BJ (cell line): Measurements from ENCODE around the gene THAP11. TPM values are rescaled to one million over a fixed set of nuclear protein-coding genes. Genes with fewer than 3 reads are reported as not detected.

ENCODE experiments used
- CTCF ChIA-PET: fragments of 350-600 bp; formaldehyde crosslinking; extraction: SDS; loops from one replicate; lab custom pipeline; 2021; ENCODE audit warnings: antibody characterized with exemption, inconsistent platforms; lab: Yijun Ruan, JAX
- POLR2A ChIA-PET: fragments of 300-600 bp; sonication (Branson Sonifier 250); formaldehyde crosslinking; extraction: SDS; loops from one replicate; lab custom pipeline; 2021; ENCODE audit warnings: antibody characterized with exemption; lab: Charles Lee
- DNase-seq: peaks from one replicate; pipeline ENCODE4 v3.0.0-alpha.2; 2011; ENCODE audit warnings: low read depth
- H3K27me3 ChIP-seq: 2 replicates; pipeline ENCODE4 v1.6.0; 2011; ENCODE audit warnings: low read length; ENCODE audit not compliant: control insufficient read depth, insufficient read depth
- H3K36me3 ChIP-seq: 2 replicates; pipeline ENCODE4 v1.5.1; 2011; ENCODE audit warnings: low read length; ENCODE audit not compliant: control insufficient read depth, insufficient read depth
- H3K4me3 ChIP-seq: 2 replicates; pipeline ENCODE4 v1.5.1; 2011; ENCODE audit warnings: low read depth, mild to moderate bottlenecking, control low read depth, low read length
- polyA plus RNA-seq: library from polyadenylated mRNA; depleted of rRNA; stranded (reverse); fragments of >200 nt; gene quantifications from 2 replicates; pipeline ENCODE4 v1.2.3, GENCODE V29; 2011
- TF ChIP-seq, protein P1 (sequence below): IDR thresholded peaks from 2 replicates; pipeline ENCODE4 v1.5.1; 2011; ENCODE audit warnings: low read depth, mild to moderate bottlenecking, control low read depth, inconsistent platforms, low read length, moderate library complexity; ENCODE audit not compliant: insufficient read depth

Gene THAP11
- polyA plus RNA-seq, 1 experiment: 25.8 TPM

DNA sequence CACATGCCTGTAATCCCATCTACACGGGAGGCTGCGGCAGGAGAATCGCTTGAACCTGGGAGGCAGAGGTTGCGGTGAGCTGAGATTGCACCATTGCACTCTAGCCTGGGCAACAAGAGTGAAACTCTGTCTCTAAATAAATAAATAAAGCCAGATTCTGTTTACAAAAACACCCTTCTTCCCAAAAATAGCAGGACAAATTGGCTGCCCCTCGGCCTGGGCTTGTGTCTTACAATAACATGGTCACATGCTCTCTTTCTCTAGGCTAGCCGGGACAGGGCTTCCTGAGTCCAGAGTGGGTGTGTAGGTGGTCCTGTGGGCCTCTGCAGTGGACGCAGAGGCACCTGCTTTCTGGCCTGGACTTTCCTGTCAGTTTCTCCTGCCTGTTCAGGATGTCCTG lies 27.5 kb downstream of the THAP11 start:
- TF ChIP-seq, protein P1, sequence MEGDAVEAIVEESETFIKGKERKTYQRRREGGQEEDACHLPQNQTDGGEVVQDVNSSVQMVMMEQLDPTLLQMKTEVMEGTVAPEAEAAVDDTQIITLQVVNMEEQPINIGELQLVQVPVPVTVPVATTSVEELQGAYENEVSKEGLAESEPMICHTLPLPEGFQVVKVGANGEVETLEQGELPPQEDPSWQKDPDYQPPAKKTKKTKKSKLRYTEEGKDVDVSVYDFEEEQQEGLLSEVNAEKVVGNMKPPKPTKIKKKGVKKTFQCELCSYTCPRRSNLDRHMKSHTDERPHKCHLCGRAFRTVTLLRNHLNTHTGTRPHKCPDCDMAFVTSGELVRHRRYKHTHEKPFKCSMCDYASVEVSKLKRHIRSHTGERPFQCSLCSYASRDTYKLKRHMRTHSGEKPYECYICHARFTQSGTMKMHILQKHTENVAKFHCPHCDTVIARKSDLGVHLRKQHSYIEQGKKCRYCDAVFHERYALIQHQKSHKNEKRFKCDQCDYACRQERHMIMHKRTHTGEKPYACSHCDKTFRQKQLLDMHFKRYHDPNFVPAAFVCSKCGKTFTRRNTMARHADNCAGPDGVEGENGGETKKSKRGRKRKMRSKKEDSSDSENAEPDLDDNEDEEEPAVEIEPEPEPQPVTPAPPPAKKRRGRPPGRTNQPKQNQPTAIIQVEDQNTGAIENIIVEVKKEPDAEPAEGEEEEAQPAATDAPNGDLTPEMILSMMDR: no peak
- Histone ChIP-seq H3K4me3 (no peak overlapping the region), H3K27me3 (no peaks in the 10 kb centered on the region), H3K36me3 (peaks cover 21% of the 10 kb centered on the region)
- no peak for DNase-seq
- CTCF ChIA-PET: interaction anchor here (1.0 to 3.5 kb wide), 4 partner anchors 8 to 348 kb away, joined by 3 to 16 read pairs (median 6); partner anchors contain the start of gene NRN1L
- POLR2A ChIA-PET: no interaction called here

DNA sequence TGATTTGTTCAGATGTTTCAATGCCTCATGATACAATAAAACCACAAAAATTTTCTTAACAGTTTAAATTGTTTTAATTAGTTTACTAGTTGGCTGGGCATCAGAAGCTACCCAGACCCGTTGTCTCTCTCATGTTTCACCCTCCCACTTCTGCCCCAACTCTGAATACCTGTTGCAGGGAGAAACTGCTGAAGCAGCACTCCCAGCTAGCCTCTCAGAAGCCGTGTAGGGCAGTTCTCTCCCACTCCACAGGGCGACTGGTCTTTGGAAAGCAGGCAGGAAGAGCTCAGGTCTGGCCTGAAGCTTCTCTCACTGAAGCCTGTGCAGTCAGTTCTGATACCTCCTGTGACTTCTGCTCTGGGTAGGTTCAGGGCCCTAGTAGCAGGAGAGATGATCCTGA lies 29.1 kb downstream of the THAP11 start:
- peaks cover 20% of the 10 kb centered on the region for H3K36me3 ChIP-seq

DNA sequence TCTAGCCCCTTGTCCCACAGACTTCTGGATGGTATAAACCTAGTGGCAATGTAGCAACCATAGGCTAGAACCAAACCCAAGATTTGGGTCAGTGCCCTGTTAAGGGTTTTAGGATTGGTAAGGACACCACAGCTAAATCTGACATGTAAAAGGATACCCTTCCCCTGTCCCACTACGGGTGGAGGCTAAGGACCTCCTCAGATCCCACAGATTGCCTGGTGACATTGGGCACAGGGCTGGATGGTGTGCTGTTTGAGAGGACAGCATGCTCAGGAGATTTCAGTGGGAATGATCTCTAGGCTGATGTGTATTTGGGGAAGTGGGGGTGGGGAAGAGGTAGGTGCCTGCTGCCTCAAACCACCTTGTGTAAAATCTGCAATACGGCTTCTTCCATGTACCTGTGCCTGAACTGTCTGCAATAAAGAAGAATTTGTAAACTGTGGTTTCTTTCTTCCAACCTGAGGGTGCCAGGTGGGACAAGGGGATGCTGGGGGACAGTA lies 30.1 kb downstream of the THAP11 start:
- H3K4me3 ChIP-seq: no peak overlapping the region
- DNase-seq: no peak
- ChIA-PET POLR2A (no interaction called here), CTCF (interaction anchor here (1.4 to 3.0 kb wide), 2 partner anchors 13 to 56 kb away, joined by 4 to 9 read pairs; no protein-coding TSS in a partner anchor)
- H3K36me3 ChIP-seq: peaks cover 27% of the 10 kb centered on the region
- TF ChIP-seq, protein P1: no peak
- no peaks in the 10 kb centered on the region for H3K27me3 ChIP-seq

More for the DNA sequence above, 29.1 kb downstream of the THAP11 start:
- CTCF ChIA-PET: interaction anchor here (0.7 to 3.0 kb wide), 4 partner anchors 12 to 55 kb away, joined by 3 to 9 read pairs (median 4); partner anchors contain the start of gene NRN1L
- POLR2A ChIA-PET: no interaction called here
- Histone ChIP-seq H3K27me3 (no peaks in the 10 kb centered on the region), H3K4me3 (no peak overlapping the region)
- TF ChIP-seq, protein P1: no peak
- DNase-seq: no peak

DNA sequence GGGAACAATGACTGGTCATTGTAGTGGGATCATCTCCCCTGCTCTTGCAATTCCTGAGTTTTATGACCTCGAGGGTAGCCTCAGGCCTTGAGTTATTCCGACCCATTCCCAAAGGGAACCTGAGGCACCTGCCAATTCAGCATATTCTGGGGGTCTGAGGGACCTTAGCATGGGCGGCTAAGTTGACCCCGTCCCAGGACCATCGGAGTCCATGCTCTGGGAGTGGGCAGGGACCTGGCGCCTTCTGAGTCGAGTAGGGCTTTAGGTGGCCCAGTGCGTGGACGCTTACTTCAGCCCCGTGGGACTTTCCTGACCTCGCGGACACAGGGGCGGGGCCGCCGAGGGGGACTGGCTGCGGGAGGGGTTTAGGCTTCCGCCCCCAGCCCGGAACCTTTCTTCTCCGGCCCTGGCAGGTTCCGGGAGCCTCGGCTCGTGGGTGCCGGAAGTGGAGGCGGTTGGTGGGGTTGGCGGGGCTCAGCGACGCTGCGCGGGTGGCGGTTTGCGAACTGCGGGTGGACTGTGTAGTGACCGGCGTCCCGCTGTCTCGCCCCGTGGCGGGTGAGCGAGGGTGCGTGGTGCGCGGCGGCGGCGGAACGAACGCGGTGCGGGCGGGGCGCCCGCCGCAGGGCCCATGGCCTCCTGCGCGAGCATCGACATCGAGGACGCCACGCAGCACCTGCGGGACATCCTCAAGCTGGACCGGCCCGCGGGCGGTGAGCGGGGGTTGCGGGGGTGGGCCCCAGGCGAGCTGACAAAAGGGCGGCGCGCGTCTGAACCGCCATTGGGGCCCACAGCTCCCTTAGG lies 30.7 kb downstream of the THAP11 start, which contains the start of gene EDC4:
TSS of gene EDC4 (plus strand) at position 422 of the 804 bp plus-strand sequence. CDS start at position 632, 210 bp downstream.
- Histone ChIP-seq H3K36me3 (peaks cover 33% of the 10 kb centered on the region), H3K4me3 (peak within 1 kb of the TSS; percentile 78), H3K27me3 (no peaks in the 10 kb centered on the region)
- ChIA-PET POLR2A (interaction anchor here (0.5 kb wide), 1 partner anchor 20 kb away, joined by 5 read pairs; the partner anchor contains the start of gene PSKH1), CTCF (interaction anchor here (0.6 to 3.8 kb wide), 7 partner anchors 9 to 191 kb away, joined by 3 to 41 read pairs (median 4); partner anchors contain the start of gene NRN1L)
- TF ChIP-seq, protein P1: no peak
- no peak for DNase-seq
